Keratinocyte (primary cell): ENCODE results near the gene BANP. TPM values are rescaled to one million over a fixed set of nuclear protein-coding genes. Genes with fewer than 3 reads are reported as not detected.

Experiments
- DNase-seq: peaks from one replicate; pipeline ENCODE4 v3.0.0-alpha.2; 2011; ENCODE audit warnings: low read depth, missing footprints, low spot score
- FAIRE-seq: peaks from 2 replicates; lab custom pipeline; 2011; peaks lifted over from hg19 to GRCh38; lab: Jason Lieb, UNC
- H2AFZ ChIP-seq: 2 replicates; pipeline ENCODE4 v1.6.0; 2012; ENCODE audit warnings: low read length, control low read depth, inconsistent platforms; ENCODE audit not compliant: control insufficient read depth
- H3K27ac ChIP-seq: 2 replicates; pipeline ENCODE4 v1.5.1; 2011; ENCODE audit warnings: low read length; ENCODE audit not compliant: control insufficient read depth, insufficient read depth
- H3K27me3 ChIP-seq: 3 replicates; pipeline ENCODE4 v1.6.0; 2011; ENCODE audit warnings: low read length; ENCODE audit not compliant: control insufficient read depth, insufficient read depth; ENCODE audit errors: extremely low read depth
- H3K36me3 ChIP-seq, 2 experiments: 2 replicates in 1 of 2; 3 replicates in 1 of 2; pipeline ENCODE4 v1.5.1; 2011; ENCODE audit warnings: low read length in 2 of 2, mild to moderate bottlenecking in 1 of 2; ENCODE audit not compliant: control insufficient read depth in 2 of 2, insufficient read depth in 2 of 2; ENCODE audit errors: extremely low read depth in 1 of 2
- H3K4me1 ChIP-seq: 3 replicates; pipeline ENCODE4 v1.5.1; 2011; ENCODE audit warnings: low read length; ENCODE audit not compliant: control insufficient read depth, insufficient read depth; ENCODE audit errors: extremely low read depth
- H3K4me2 ChIP-seq: 3 replicates; pipeline ENCODE4 v1.6.0; 2011; ENCODE audit warnings: low read depth, low read length; ENCODE audit not compliant: control insufficient read depth, insufficient read depth; ENCODE audit errors: extremely low read depth
- H3K4me3 ChIP-seq, 3 experiments: fragments of 200-600 bp in 1 of 3; sonication (generic) in 1 of 3; 2 replicates in 2 of 3; 3 replicates in 1 of 3; pipeline ENCODE4 v1.5.1; 2011 to 2016; ENCODE audit warnings: low read length in 3 of 3, mild to moderate bottlenecking in 3 of 3, control low read depth in 2 of 3, inconsistent platforms in 1 of 3, low read depth in 1 of 3, mixed read lengths in 1 of 3, mixed run types in 1 of 3, moderate library complexity in 1 of 3; ENCODE audit not compliant: control insufficient read depth in 2 of 3, insufficient read depth in 2 of 3; ENCODE audit errors: extremely low read depth in 1 of 3
- H3K79me2 ChIP-seq: 2 replicates; pipeline ENCODE4 v1.6.0; 2012; ENCODE audit warnings: low read length; ENCODE audit not compliant: control insufficient read depth, insufficient read depth
- H3K9ac ChIP-seq: 3 replicates; pipeline ENCODE4 v1.6.0; 2011; ENCODE audit warnings: low read length; ENCODE audit not compliant: control insufficient read depth, insufficient read depth; ENCODE audit errors: extremely low read depth
- H3K9me1 ChIP-seq: 3 replicates; pipeline ENCODE4 v1.6.0; 2011; ENCODE audit warnings: low read length; ENCODE audit not compliant: control insufficient read depth, insufficient read depth; ENCODE audit errors: extremely low read depth
- H3K9me3 ChIP-seq: 2 replicates; pipeline ENCODE4 v1.5.1; 2012; ENCODE audit warnings: low read depth, low read length; ENCODE audit not compliant: control insufficient read depth
- H4K20me1 ChIP-seq: 3 replicates; pipeline ENCODE4 v1.6.0; 2011; ENCODE audit warnings: low read length; ENCODE audit not compliant: control insufficient read depth, insufficient read depth; ENCODE audit errors: extremely low read depth
- CTCF ChIP-seq, 3 experiments: IDR thresholded peaks in 1 of 3; conservative IDR thresholded peaks in 1 of 3; optimal IDR thresholded peaks in 1 of 3; 2 replicates in 2 of 3; 3 replicates in 1 of 3; pipeline versions ENCODE3 to v1.5.1; 2011; ENCODE audit warnings: low read length in 3 of 3, mild to moderate bottlenecking in 3 of 3, moderate library complexity in 2 of 3, control low read depth in 1 of 3, inconsistent platforms in 1 of 3; ENCODE audit not compliant: insufficient read depth in 2 of 3; ENCODE audit errors: extremely low read depth in 1 of 3
- EZH2 ChIP-seq: IDR thresholded peaks from one replicate; pipeline ENCODE4 v1.6.1; 2012; ENCODE audit warnings: inconsistent platforms, mild to moderate bottlenecking, low read length, moderate library complexity
- dilution Hi-C: fragments of 300-500 bp; cut with MboI; formaldehyde crosslinking; loops from one replicate; pipeline ENCODE4 v1.7.0; 2020; ENCODE audit warnings: low sequenced_read_pairs; ENCODE audit not compliant: extremely low pct_ligation_motif_present
- polyA plus RNA-seq, 5 experiments: library from polyadenylated mRNA; depleted of rRNA in 3 of 5; stranded (reverse) in 3 of 5; stranded (forward) in 1 of 5; unstranded in 1 of 5; fragments of >200 nt; gene quantifications; 1 replicate in 1 of 5; 2 replicates in 3 of 5; 3 replicates in 1 of 5; pipeline versions ENCODE4 v1.2.1 to v1.2.3, GENCODE V29; 2011 to 2012; ENCODE audit warnings: missing spikeins in 2 of 5, low read depth in 1 of 5, low replicate concordance in 1 of 5

Gene BANP
- polyA plus RNA-seq, 1 donor (not counting 4 experiments of a cell fraction or from before 2014, with no cell fraction given): 10.8 TPM

- Histone ChIP-seq H3K27me3 (no peaks in the 10 kb centered on the region), H3K9me1 (no peaks in the 10 kb centered on the region), H3K4me3 (no peak overlapping the region), H3K79me2 (peaks cover 87% of the 10 kb centered on the region), H3K9ac (no peak overlapping the region), H3K4me1 (peaks cover 10% of the 10 kb centered on the region), H3K27ac (no peak overlapping the region), H3K9me3 (no peaks in the 10 kb centered on the region), H3K4me2 (no peak overlapping the region), H2AFZ (no peak overlapping the region), H4K20me1 (no peaks in the 10 kb centered on the region), H3K36me3 (peaks cover 19 to 24% of the 10 kb centered on the region in 2 experiments)
- dilution Hi-C loops: no loop called here
- TF ChIP-seq EZH2: no peak
- TF ChIP-seq CTCF (optimal IDR thresholded peaks at IDR 0.05 in 1 of 3, IDR thresholded peaks at IDR 0.05 in 1 of 3, conservative IDR thresholded peaks at IDR 0.05 in 1 of 3; ENCODE audit: extremely low read depth in 1 of 3, insufficient read depth in 2 of 3, low read length in 3 of 3): no peak
- DNase-seq (no peak), FAIRE-seq (no peak)
Measured at GRCh38 chr16:87955302-87956097, 4.3 kb downstream of the BANP start.

- H2AFZ ChIP-seq: no peak overlapping the region
- H3K27ac ChIP-seq: no peak overlapping the region
- TF ChIP-seq CTCF (optimal IDR thresholded peaks at IDR 0.05 in 1 of 3, IDR thresholded peaks at IDR 0.05 in 1 of 3, conservative IDR thresholded peaks at IDR 0.05 in 1 of 3; ENCODE audit: extremely low read depth in 1 of 3, insufficient read depth in 2 of 3, low read length in 3 of 3): no peak
- TF ChIP-seq EZH2: no peak
- dilution Hi-C loops: no loop called here
- no peak overlapping the region for H3K4me3 ChIP-seq
- DNase-seq: no peak
- H3K9ac ChIP-seq: no peak overlapping the region
- H3K79me2 ChIP-seq: peaks cover 93% of the 10 kb centered on the region
- H3K36me3 ChIP-seq: peaks cover 19 to 26% of the 10 kb centered on the region in 2 experiments
- no peaks in the 10 kb centered on the region for H4K20me1 ChIP-seq
- no peaks in the 10 kb centered on the region for H3K9me3 ChIP-seq
- FAIRE-seq: no peak
- no peaks in the 10 kb centered on the region for H3K27me3 ChIP-seq
- H3K9me1 ChIP-seq: no peaks in the 10 kb centered on the region
- H3K4me1 ChIP-seq: peaks cover 10% of the 10 kb centered on the region
- no peak overlapping the region for H3K4me2 ChIP-seq
Measured at GRCh38 chr16:87956098-87956364, 4.8 kb downstream of the BANP start.
